Measurements from ENCODE around the gene STK25.
"Not testable (repeated sequence)": the region's sequence is repeated elsewhere in the genome, so short reads cannot be mapped to it uniquely, and the experiment has no call there.

STK25 gene

DNA sequence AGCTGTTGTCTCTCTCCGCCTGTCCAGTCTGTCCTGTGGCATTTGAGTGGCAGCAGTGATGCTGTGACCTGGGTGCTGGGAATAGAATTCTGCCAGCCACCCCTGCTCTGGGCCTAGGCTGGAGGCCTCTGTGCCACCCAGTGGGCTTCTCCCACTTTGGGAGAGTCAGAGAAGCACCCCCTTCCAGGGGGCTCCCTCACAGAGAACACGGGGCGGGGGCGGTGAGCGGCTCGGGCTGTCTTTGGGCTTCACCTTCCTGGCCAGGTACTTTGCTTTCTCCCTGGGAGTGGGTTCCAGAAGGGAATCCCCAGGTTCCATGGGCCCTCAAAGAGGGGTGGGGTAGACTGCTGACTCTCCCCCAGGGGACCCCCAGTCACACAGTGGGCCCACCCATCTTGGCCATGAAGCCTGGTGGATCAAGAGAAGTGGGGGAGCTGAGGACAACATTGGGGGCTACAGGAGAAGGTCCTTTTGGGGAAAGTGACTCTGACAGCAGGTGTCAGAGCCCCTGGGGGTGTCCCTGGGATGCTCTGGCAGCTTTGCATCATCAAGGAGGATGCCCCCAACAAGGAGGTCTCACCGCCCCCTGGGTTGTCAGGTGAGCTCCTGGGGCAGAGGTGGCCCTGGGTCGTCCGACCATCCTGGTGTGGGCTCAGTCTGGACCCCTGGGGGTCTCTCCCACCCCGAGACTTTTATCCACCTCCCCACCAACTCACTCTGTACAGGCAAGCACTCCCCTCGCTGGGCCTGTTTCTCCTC, 31.4 kb upstream of the STK25 start:
- no peak for DNase-seq

DNA sequence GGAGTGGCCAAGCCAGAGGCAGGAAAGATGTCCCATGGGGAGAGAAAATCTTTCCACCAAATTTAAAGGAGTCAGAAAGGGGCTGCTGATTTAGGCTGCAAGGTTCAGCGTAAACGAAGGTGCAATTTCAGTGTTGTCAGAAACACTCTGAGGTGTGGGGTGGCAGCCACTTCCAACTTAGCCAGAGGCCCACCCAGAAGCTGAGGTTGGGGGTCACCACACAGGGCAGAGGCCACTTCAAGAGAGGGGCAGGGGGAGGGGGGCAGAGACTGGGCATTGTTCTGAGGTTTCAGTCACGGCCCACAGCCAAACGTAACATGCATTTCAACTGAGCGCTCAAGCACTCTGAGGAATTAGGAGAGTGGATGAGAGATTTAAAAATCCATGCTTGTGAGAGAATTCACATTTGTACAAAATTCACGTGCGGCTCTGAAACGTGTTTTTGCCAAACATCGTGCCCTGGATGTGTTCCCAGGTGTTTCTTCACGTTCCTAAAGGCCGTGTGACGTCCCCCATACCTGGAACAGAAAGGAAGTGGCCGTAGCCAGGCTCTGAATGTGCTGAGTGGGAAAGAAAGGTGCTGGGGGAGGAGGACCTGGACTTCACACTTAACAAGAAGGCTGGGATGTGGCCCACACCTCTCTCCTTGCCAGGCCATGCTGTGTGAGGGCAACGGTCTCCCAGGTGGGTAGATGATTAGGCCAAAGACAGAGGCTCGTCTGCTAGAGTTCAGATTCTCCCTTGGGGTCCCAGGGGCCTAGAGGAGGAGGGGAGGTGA, 30.6 kb upstream of the STK25 start:
- DNase-seq = no peak

DNA sequence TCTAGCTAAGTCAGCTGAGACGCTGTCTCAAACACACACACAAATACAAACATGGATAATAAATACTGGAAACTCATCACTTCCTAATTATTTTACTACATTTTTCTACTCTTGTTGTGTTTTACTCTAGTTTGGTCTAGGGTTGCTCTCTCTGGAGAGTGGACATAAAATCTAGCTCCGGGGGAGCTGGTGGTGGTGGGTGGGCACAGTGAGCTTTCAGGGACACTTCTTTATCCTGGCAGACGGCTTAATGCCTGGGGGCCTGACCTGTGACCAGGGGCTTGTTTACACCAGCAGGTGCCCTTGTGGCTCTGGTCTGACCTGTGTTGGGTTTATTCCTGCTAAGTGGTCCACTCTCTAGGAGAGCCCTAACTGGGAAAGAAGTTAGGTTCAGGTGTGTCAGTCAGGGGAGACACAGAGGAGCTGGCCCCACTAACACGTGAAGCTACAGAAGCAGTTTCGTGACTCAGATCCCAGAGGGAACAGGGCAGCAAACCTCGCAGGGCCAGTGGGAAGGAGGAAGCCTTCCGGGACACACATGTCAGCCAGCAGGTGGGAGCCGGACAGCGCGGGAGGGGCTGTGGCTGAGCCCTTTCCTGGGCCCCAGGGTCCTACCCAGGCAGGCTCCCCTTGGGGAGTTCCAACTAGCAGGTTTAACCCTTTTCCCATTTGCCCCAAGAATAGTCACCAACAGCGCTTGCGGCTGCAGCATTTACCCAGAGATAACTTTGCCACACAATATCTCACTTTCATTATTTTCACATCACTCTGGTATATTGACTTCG, 27.7 kb upstream of the STK25 start:
- no peak for DNase-seq

DNA sequence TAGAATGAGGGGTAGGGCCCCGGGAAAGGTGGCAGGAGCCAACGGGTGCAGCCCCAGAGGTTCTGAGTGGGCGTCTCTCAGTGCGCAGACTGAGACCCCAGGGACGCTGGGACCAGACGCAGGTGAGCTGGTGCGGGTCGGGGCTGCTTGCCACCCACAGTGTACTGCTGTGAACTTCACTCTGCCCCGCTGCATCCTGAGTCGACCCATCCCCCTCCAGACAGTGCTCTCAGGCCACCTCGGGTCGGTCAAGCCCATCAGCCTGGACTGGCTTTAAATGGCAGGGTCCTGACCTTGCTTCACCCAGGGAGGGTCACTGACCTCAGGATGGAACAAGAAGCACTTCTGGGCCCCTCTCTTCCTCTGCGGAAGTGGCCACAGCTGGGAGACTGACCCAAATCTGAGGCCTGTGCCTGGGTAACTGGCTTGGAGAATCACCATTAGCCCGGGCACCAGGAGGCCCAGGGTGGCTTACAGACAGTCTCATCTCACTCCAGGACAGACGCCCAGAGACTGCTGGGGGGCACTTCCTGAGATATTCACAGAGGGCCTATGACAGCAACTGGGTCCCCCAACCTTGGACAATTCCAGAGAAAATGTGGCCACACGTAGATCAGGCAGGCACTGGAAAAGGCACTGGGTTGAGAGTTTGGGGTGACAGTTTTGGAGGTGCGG, 26.5 kb upstream of the STK25 start:
- DNase-seq = no peak

DNA sequence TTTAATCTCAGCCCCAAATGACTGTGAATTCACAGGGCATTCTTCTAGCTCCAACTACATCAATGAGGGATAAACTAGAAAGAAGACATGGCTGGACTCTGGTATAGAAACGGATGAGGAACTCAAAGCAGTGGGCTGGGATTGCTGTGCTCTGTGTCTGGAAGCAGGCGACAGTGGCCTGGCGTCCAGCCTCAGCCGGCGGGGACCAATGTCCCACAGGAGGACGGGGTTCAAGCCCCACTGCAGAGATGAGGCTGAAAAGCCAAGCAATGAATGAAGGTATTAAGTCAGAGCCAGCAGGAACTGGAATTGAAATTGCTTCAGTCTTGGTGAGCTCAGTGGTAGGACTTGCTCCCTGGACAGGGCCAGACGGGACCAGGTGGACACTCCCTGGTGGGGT, 25.9 kb upstream of the STK25 start:
- DNase-seq = no peak

DNA sequence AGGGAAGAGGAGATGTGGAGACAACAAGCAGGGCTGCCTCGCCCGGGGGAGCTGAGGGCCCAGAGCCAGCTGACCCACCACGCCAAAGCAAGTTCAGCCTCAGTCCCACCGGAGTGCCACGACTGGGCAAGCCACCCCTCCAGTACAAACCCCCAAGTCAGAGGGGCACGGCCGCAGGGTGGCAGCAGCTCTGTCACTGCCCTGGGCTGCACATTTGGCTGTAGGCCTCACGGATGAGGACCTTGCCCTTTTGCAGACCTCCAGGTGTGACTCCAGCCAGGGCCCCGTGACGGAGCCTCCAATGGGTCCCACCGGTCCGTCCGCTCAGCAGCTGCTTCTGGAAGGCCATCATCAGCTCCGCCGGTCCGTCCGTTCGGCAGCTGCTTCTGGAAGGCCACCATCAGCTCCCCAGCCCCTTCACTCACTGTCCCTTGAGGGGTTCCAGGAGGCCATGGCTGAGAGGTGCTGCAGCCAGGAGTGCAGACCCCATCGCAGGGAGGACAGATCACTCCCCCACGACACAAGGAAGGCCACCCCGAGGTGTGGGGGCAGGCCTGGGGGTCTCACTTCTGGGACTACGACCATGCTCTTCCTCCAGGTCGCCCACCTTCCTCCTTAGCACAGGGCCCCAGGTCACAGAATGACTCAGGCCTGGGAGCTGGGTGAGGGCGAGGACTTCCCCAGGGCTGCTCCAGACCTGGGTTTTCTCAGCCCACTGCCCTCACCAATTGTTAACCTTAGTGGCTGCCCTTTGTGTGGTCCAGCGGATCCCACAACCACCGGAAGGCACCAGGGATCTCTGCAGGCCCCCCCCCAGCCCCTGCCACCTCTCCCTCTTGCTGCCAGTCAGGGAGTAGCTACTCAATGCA, 24.6 kb upstream of the STK25 start:
- DNase-seq = no peak

DNA sequence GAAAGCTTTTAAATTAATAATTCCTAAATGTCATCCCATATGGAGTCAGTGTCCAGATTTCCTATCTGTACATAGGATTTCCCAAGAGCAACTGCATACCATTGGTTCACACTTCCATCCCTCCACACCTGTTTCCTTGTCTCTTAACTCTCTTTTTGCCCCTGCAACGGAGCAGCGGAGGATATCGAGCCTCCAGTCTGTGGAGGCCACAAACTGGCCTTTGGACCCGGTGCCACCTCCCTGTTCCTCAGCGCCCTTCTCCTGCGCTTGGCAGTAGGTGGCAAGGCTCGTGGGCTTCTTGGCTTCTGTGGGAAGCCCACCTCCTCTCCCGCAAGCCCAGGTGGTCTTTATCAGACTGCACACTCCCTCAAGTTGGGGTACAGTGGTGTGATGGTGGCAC, 23.8 kb upstream of the STK25 start:
- DNase-seq = no peak

DNA sequence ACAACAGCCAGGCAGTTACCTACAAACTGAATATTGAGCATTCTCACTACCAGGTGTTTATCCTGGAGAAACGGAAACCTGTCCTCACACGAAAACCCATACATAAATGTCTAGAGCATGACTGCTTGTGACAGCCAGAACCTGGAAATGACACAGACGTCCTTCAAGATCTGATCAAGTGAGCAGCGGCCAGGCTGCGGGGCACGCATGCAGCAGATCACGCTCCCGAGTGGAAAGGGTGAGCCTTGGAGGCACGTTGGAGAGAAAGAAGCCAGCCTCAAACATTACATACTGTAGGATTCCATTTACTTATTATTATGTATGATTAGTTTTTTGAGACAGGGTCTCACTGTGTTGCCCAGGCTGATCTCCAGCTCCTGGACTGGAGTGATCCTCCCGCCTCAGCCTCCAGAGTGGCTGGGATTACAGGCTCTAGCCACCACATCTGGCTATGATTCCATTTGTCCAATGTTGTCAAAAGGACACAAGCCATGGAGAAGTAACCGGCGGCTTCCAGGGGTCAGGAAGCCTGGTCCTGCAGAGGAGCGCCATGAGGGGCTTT, 22.9 kb upstream of the STK25 start:
- DNase-seq = no peak

DNA sequence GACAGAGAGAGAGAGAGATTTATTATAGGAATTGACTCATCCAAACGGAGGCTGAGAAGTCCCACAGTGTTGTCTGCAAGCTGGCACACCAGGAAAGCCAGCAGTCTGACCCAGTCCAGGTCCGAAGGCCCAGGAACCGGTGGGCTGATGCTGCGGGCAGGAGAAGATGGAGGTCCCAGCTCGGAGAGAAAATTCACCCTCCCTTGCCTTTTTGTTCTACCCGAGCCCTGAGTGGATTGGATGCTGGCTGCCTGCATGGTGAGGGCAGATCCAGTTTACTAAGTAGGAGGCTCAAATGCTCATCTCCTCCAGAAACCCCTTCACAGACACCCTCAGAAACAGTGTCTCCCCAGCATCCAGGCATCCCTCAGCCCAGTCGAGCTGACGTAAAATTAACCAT, 22.2 kb upstream of the STK25 start:
- DNase-seq = no peak

DNA sequence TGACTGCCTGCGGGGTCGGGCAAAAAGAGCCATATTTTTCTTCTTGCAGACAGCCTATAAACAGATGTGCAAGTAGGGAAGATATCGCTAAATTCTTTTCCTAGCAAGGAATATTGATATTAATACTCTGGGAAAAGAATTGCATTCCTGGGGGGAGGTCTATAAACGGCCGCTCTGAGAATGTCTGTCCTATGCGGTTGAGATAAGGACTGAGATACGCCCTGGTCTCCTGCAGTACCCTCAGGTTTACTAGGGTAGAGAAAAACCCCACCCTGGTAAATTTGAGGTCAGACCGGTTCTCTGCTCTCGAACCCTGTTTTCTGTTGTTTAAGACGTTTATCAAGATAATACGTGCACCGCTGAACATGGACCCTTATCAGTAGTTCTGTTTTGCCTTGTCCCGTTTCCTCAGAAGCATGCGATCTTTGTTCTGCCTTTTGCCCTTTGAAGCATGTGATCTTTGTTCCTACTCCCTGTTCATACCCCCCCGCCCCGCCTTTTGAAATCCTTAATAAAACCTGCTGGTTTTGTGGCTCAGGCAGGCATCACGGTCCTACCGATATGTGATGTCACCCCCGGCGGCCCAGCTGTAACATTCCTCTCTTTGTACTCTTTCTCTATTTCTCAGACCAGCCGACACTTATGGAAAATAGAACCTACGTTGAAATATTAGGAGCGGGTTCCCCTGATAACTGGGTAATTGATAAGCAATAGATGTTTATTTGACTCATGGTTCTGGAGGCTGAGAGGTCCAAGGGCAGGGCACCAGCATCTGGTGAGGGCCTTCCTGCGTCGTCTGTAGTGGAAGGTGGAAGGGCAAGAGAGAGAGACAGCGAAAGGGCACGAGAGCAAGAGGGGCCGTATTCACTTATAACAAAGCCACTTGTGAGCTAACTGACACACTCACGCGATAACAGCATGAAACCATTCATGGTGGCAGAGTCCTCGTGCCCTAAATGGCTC, 17.7 kb upstream of the STK25 start:
- not testable (repeated sequence) for DNase-seq

DNA sequence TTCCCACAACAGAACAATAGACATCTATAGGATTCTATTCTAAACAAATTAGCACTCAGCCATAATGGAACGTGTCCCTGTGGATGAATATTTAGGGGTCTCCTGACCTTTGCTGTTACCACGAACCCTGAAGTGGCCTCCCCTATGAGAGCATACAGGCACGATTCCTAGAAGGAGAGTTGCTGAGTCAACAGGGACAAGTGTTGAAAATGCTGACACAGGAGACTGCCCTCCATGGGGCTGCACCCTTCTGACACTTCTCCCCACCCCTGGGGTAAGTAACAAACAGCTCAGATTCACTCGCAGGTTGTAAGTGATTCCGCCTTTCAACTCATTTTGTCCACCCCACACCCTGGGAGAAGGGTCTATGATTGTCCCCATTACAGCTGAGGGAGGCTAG, 14.1 kb upstream of the STK25 start:
- no peak for DNase-seq

DNA sequence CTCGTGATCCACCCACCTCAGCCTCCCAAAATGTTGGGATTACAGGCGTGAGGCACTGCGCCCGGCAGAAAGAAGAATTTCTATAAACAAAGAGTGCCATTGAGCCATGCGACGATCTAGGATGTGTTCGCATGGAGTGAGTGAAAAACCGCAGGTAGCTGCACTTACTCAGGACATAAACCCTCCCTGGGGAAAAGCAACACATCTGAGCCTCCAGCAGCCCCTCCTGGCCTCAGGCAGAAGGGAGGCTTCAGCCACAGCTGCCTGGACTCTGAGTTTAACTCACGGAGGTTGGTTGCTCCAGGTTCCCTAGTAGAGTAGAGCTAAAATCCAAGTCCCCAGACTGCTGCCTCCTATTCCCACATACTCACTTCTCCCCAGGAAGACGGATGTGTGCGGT, 11.3 kb upstream of the STK25 start:
- DNase-seq = no peak

DNA sequence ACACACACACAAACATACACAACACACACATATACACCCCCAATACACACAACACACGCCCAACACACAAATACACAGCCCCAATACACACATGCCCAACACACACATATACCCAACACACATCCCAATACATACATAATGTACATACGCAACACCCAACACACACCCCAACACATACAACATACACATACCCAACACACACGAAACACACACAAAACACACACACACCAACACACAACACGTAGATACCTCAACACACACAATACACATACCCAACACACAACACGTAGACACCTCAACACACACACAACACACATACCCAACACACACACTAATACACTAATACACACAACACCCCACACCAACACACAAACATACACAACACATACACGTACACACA, 8.9 kb upstream of the STK25 start:
- no peak for DNase-seq

DNA sequence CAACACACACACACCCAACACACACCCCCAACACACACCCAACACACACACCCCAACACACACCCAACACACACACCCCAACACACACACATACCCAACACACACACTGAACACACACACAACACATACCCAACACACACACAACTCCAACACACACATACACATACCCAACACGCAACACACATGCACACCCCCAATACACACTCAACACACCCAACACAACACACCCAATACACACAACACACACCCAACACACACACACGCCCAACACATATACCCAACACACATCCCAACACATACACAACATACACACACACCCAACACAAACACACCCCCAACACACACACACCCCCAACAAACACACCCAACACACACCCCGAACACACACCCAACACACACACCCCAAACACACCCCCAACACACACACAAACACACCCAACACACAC, 8.2 kb upstream of the STK25 start:
- no peak for DNase-seq

DNA sequence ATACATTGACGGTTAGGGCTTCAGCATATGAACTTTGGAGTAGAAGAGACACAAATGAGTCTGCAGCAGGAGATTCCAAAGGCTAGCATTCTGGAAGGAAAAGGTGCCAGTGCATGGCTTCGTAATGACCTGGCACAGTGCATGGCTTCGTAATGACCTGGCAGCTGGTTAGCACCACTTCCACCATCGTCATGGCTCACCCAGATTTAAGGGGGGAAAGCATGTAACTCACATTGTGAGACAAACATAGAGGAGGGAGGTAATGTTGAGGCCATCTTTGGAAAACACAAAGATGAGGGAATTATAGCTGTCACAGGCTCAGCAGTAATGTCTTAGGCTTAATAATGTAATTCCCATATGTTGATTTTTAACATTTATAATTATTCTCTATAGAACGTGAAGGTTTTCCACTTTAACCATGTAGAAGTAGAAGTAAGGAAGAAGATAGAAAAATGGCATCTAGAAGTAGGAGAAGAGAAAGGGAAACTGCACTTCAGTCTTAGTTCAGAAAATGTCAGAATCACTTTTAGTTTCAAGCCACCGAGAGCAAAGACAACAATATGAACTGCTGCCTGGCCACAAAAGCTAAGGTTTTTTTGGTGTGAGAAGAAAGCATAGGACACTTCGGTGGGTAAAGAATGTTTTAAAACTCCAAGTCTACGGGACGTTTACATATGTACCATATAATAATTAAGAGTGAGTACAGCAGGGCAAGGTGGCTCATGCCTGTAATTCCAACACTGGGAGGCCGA, 6.8 kb upstream of the STK25 start:
- no peak for DNase-seq

DNA sequence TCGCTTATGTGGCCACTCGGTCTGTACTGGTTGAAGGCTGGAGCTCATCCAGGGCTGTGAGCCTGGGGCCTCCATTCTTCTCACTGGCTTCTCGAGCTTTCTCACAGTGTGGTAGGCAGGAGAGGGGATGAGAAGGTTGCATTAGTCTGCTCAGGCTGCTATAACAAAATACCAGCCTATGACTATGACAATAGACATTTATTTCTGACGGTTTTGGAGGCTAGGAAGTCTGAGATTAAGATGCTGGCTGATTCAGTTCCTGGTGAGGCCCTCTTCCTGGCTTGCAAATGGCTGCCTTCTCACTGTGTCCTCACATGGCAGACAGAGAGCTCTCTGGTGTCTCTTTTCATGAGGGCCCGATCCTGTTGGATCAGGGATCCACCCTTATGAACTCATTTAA, 6.2 kb upstream of the STK25 start:
- DNase-seq = no peak

DNA sequence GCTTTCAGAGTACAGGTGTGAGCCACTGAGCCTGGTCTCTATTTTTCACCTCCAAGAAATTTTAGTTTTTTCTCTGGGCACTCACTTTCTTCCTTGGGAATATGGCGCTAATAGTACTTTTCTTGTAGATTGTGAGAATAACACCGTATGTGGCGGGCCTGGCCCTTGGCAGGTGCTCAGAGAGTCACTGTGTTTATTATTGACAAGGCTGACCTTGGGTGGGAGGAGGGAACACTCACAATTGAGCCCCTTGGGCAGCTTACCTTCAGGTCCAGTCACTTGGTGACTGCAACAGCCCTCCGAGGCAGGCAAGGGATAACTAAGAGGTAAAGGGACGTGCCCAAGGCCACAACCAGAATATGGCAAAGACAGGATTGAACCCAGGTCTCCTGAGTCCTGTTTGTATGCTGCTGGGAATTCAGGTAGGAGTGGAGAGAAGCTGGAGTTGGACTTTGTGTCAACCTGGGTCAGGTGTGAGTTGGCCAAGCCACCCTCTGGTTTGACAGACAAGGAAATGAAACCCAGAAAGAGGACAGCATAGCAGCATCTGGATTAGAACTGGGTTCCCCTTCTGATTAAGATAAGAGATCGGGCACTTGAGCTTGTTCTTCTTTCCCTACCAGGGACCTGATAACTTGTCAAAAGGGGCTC, 2.8 kb upstream of the STK25 start:
- no peak for DNase-seq

DNA sequence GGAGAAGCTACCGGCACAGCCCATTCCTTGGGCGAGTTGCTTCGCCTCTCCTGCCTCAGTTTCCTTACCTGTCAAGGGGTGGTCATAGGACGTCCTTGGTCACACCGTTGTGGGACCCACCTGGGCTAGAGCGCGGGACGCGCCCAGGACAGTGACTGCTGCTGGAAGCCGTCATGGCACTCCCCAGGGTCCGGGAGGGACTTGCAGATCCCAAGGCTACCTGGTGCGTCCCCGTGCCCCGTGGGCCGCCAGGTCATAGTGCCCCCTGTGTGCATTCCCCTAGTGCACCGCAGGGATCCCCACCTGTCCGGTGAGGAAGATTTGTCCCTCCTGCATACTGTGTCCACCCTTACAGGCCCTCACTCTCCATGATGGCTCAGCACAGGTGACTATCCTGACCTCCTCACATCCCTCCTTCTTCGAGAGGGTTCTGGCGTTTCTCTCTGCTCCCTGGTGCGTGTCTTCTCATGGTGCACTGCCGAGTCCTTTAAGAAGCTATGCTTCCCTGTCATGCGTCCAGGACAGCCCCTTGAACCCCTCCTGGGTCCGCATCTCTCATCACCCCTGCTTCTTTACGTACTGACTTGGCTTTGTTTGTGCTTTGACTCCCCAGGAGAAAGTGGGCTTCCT, 886 bp upstream of the STK25 start:
- DNase-seq = no peak
